Anterior cingulate cortex (tissue), 58 donors: ENCODE results near the gene PLK3.
"Not testable (repeated sequence)": the region's sequence is repeated elsewhere in the genome, so short reads cannot be mapped to it uniquely, and the experiment has no call there.

Source experiments
- DNase-seq, 58 donors: peaks; one replicate each; lab custom pipeline; 2025; lab: John Stamatoyannopoulos, UW

The PLK3 gene

DNA sequence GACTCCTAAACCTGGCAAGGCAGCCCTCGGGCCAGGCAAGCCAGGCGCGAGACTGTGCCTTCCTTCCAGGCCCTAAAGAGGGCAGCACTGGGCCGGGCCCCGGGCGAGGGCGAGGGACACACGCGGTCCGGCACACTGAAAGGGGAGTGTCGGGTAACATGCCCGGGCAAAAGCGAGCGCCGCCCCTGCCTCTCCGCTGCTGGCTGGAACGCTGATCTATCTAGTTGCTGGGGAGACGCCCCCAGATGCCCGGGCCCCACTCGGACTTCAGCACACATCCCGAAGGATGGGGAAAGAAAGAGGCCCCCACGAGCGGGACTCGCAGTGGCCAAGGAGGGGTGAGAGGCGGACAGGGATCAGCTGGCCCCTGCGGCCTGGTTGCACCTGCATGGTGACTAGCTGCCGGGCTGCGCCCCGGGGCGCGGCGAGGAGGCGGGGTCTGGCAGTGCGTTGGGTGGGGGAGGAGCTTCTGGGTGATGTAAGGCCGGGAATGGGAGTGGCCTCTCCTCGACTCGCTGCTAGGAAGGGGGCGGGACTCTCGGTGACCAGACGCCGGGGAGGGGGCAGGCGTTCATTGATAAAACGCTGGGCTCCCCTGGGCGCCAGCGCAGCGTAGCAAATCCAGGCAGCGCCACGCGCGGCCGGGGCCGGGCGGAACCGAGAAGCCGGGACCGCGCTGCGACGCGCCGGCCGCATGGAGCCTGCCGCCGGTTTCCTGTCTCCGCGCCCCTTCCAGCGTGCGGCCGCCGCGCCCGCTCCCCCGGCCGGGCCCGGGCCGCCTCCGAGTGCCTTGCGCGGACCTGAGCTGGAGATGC is at the start of gene PLK3:
Gene PLK3 (plus strand): TSS at position 608 of the 815 bp plus-strand sequence. CDS start 87 bp downstream, at position 695.
- peak; percentile 88 to 99 (median 98) for DNase-seq

DNA sequence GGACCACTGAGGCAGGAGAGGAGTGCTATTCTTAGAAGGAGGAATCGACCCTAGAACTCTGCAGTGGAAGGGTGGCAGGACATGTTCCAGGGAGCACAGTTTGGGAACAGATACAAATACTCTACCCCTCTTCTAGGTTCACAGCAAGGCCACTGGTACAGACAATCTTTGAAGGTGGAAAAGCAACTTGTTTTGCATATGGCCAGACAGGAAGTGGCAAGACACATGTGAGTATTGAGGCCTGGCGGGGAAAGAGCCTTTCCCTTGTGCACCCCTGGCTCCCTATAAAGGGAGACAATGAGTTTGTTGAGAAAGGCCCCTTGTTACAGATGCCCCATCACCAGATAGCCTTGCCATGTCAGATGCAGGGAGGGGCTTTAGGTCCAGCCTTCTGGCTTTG is 42.8 kb upstream of the PLK3 start:
- no peak for DNase-seq

DNA sequence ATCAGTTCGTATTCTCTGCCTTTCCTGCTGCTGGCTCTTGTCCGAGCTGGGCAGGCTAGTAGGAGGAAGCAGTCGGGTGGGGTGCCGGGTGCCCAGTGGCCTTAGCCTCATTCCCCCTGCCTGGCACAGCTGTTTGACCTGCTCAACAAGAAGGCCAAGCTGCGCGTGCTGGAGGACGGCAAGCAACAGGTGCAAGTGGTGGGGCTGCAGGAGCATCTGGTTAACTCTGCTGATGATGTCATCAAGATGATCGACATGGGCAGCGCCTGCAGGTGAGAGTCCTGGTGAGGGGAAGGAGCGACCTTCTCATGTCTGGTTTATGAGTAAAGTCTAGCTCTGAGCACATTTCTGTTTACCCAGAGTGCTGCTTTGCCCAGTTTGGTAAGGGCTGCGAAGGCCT is 41.1 kb upstream of the PLK3 start:
- DNase-seq: no peak

DNA sequence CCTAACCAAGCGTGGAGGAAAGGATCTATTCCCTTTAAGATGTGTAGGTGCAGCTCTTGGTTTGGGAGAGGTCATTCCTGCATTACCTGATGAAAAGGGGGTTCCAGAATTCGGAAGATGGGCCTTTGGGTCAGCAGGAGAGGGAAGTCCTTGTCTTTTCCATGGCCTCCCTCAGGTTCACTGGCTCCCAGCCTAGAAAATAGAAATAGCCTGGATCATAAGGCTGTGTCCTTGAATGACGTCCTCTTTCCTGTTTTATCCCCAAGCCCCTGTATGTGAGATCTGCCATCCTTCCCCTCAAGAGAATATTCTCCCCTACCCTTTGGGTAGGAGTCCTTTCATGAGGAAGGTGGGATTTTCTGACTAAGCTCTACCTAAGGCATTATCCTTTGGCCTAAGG is 39.3 kb upstream of the PLK3 start:
- DNase-seq: no peak

DNA sequence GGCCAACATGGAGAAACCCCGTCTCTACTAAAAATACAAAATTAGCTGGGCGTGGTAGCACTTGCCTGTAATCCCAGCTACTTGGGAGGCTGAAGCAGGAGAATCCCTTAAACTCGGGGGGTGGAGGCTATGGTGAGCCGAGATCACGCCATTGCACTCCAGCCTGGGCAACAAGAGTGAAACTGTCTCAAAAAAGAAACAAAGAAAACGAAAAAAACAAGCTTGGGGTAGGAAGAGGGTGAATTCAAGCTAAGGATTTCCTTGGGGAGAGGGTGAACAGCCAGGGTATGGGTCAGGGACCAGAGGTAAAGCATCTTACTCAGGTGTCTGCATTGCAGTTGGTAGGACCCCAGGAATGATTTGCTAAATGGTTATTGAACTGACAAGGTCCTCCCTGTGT is 33.8 kb upstream of the PLK3 start:
- DNase-seq: not testable (repeated sequence)

DNA sequence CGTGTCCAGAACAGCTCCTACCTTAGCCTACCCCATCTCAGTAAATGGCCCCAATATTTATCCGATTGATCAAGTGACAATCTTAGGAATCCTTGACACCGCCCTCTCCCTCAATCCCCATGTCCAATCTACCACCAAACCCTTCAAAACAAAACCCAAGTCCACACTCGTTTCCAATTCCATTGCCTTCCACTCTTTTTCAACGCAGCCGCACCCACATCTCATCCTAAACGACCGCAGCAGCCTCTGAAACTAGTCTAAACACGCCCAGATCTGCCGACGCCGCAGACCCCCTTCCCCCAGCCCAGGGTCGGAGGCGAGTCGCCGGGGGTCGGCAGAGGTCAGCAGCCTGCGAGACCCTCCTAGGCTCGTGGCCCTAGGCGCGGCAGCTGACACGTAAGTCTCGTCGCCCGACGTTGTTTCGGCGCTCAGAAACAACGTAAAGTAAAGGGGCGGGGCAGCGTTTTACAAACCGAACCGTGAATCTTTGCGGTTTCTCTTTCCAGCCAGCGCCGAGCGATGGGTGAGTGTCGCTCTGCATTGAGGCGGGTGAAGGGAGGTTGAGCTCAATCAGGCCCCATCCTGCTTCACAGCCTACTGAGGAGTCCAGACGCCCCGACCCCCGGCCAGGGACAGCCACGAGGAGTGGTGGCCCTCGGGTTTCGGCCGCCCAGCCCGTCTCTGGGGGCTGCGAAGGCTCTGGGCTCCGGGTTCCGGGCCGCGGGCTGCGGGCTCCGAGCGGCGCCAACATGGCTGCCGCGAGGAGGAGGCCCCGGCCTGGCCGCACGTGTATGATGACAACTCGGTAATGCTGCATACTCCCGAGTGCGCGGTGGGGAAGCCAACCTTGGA is 24.9 kb upstream of the PLK3 start, which contains the start of gene RPS8:
Gene RPS8 (plus strand): TSS at position 463 of the 852 bp plus-strand sequence. CDS start 57 bp downstream, at position 520.
- DNase-seq: peak; percentile 14 to 94 (median 86)

DNA sequence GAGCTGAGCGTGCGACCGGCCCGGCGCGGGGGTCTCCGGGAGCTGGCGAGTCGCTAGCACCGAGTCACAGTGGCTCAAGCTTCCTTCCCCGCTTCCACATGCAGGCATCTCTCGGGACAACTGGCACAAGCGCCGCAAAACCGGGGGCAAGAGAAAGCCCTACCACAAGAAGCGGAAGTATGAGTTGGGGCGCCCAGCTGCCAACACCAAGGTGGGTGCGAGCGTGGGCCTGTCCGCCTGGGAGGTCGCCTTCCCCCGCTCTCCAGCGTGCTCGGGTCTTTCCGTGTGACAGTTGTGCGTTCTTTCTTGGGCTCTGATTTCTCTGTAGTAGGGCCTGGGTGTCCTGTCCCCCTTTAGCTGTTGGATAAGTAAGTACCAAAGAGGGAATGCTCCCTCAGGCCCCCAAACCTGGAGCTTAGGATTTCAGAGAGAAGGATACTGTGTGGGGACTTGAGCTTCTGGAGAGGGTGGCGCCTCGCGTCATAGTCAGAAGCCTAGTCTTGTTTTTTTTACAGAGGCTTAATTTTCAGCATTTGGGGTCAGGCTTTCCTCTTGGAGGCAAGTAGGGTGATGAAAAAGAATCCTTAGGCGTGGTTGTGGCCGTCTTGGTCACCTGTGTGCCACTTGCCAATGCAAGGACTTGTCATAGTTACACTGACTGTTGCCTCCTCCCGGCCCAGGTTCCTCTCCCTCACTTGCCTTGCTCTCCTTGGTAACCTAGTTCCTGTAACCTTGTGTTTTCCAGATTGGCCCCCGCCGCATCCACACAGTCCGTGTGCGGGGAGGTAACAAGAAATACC is 24.0 kb upstream of the PLK3 start:
- DNase-seq: peak in 10 of 58 donors; percentile 45 to 77 (median 63)

DNA sequence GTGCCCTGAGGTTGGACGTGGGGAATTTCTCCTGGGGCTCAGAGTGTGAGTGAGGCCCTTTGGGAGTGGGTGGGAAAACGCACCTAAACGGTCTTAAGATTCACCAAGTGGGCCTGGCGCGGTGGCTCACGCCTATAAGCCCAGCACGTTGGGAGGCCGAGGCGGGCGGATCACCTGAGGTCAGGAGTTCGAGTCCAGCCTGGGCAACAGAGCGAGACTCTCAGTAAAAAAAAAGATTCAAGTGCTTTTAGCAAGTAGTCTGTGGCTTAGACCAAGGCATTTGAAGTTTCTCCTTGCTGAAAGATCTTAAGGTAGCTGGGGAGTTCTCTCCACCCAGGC is 23.5 kb upstream of the PLK3 start:
- DNase-seq: no peak

DNA sequence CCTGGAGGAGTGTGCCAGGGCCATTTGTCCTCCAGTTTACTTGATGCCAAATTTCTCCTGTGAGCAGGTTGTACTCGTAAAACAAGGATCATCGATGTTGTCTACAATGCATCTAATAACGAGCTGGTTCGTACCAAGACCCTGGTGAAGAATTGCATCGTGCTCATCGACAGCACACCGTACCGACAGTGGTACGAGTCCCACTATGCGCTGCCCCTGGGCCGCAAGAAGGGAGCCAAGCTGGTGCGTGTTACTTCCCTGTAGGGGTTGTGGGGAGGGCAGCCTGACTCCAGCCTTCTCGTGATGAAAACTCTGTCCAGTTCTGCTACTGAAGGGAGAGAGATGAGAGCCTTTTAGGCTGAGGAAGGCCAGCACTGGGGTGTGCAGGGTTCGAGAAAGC is 22.6 kb upstream of the PLK3 start:
- no peak for DNase-seq

DNA sequence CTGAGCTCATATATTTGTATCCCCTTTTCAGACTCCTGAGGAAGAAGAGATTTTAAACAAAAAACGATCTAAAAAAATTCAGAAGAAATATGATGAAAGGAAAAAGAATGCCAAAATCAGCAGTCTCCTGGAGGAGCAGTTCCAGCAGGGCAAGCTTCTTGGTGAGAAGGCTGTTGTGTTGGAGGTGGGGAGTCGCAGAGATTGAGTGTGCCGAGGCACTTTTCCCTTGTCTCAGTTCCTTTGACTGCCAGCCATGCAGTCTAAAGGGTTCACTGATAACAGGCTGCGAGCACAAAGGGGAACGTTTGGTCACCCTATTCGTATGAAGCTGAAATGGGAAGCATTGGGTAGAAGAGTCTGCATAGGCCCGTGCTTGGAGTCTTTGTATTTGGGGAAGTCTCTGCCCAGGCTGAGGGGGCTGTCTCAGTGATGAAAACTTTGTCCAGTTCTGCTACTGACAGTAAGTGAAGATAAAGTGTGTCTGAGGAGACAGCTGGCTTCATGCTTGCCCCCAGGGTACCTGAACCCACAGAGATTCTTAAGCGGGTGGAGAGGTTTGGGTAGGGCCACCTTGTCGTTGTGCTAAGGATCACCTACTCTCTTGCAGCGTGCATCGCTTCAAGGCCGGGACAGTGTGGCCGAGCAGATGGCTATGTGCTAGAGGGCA is 22.1 kb upstream of the PLK3 start:
- no peak for DNase-seq

DNA sequence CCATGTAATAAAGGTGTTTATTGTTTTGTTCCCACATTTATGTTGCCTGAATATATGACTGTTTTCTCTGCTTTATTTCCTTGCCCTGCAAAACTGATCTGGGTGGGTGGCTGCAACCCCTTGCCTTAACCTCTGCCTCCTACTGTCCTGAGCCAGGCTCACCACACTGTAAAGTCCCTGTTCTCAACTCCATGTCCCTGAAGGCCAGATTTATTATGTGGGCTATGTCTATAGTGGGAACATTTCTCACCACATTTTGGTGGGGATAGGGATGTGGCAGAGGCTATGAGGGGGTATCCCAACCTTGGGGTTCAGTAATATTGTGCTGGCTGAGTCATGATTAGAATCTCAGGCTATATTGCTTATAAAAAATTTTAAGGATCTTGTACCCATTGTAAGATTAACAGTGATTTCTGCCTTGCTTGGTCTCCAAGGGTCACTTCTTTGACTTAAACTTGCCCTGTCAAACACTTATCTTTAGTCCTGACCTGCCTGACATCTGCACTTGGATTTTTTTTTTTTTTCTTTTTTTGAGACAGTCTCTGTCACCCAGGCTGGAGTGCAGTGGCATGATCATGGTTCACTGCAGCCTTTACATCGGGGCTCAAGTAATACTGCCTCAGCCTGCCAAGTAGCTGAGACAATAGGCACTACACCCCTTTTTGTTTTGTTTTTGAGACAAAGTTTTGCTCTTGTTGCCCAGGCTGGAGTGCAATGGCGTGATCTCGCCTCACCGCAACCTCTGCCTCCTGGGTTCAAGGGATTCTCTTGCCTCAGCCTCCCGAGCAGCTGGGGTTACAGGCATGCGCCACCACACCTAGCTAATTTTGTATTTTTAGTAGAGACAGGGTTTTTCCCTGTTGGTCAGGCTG is 21.2 kb upstream of the PLK3 start:
- no peak for DNase-seq

DNA sequence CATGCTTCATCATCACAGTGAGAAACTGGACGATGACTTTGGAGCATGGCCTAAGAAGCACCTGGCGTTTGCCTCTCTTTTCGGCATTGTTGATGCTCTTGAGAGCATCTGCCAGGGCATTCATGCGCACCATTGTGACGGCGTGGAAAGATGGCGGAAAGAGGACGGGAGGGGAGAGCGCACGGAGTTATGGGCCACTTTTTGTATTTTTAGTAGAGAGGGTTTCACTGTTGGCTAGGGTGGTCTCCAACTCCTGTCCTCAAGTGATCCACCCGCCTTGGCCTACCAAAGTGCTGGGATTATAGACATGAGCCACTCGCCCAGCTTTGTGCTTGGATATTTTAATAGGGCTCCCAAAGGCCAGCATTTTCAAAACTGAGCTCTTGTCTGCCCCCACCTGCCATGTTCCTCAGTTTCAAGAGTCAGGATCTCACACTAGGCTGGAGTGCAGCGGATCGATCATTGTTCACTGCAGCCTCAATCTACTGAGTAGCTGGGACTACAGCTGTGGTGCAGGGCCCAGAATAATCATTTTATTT is 19.5 kb upstream of the PLK3 start:
- DNase-seq: no peak

DNA sequence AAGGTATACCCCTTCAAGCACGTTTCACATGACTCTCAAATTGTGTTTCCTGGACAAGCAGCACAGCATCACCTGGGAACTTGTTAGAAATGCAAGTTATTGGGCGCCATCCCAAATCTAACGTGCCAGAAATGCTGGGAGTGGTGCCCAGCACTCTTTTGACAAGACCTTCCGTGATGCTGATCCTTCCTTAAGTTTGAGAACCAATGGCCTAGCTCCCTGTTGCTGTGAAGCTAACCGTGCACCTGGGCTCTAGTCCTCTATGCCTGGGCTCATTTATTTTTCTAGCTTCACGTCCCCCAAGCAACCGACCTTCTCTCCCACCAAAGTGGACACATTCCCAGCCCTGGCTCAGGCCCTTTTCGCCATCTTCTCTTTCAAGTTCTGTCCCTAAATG is 16.5 kb upstream of the PLK3 start:
- no peak for DNase-seq

DNA sequence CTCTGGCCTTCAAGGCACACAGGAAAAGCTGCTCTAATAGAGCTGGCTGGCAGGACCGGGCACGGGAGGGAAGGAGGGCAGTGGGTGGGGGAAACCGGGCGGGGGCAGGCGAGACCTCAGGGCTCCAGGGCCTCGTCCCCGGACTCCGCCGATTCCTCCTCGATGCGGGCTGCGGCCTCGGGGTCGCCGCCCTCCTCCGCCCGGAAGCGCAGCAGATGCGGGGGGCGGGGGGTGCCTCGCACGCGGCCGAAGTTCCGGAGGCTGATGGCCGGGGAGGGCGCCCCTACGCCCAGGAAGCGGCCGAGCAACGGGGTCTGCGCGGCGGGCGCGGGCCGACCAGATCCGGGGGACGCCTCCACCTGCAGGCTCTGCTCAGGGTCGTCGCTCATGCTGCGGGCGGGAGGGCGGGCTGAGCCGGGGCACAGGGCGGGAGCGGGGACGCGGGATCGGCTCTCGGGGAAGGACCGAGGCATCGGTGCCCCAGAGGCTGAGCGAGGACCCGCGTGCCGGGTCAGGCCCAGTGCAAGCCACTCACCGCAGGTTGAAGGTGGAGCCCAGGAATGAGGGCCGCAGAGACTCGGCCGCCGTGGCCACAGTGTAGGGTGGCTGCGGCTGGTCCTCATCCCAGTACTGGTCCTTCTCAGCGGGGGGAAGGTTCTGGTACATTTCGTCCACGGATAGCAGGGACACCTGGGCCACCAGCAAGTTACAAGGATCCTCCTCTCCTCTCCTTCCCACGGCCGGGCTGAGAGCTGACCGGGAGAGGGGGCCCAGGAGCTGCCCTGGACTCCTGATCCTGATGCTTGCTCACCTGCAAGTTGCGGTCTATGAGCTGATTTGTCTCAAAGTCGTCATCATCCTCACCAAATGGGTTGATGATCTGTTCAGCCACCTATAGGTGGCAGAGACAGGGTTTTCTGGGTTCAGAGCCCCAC is 15.8 kb upstream of the PLK3 start:
- peak in 2 of 58 donors; percentile 10 to 46 for DNase-seq

DNA sequence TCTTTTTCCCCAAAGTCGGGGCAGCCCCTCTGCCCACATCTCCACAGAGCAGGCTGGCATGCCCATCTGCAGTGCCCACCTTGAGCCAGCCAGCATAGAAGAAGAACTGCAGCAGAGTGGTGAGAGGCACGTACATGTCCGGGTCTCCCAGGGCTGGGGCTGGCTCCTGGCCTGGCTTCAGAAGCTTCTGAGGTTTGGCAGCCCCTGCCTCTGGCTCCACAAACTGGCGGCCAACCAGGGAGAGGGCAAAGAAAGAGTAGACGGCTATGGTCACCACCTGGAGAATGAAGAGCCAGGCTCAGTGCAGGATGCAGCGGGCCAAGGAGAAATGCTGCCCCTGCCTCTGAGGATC is 15.2 kb upstream of the PLK3 start:
- no peak for DNase-seq

DNA sequence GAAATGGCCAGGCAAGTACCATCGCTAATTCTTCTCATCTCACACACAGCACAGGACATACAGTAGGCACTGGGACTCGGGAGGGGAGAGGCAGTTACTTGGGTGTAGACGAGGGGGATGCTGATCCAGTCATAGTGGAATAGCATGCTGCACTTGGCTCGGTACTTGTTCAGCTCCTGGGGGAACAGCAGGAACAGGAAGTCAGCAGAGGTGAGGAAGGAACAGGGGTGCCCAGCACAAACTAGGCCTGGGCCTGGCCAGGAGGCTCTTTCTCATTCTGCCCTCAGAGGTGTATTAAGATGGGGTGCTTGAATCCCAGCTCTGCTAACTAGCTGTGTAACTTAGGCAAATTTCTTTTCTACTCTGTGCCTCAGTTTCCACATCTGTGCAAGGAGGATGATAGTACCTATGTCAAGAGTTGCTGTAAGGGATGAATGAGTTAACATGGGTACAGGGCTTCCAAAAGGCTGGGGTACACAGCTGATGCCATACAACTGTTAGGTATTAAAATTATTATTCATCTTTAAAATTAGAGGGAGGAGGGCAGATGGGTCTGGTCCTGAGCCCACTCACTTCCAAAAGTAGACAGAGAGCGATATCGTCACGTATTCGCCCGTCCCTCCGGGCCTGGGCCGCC is 14.6 kb upstream of the PLK3 start:
- no peak for DNase-seq

DNA sequence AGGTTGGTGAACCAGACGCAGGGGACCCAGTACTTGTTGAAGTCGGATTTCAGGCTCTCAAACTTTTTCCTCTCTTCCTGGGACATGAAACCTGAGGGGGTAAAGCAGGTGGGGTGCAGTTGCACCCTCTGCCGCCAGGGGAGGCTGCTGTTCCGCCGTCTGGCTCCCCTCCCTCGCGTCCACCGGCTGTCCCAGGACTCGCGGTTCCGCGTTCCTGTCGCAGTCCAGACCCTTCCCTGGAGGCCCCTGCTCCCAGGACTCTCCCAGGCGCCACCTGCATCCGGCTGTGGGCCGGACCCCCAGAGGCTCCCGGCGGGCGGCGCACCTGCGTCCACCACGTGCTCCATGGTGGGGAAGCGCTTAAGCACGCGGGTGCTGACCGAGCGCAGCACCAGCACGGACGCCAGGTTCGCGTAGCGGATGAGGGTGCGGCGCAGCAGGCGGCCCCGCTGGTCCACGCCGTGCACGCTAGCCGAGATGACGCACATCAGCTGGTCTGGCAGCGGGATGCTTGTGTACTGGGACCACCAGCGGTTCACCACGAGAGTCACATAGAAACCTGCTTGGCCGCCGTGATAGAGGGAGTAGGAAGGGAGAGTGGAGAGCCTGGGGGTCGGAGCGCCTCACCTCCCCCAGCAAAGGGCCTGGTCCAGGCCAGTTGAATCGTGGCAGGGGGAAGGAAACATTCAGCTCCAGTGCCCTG is 13.9 kb upstream of the PLK3 start:
- DNase-seq: peak in 10 of 58 donors; percentile 10 to 47 (median 22)
